MM.1S (cell line): ENCODE results near the gene RAD54L.
"Not testable (repeated sequence)": the region's sequence is repeated elsewhere in the genome, so short reads cannot be mapped to it uniquely, and the experiment has no call there.

Source experiments
- DNase-seq: peaks from one replicate; pipeline ENCODE4 v3.0.0-alpha.2; 2015
- H2AFZ ChIP-seq: fragments of 300-600 bp; sonication (generic); 2 replicates; pipeline ENCODE4 v1.6.0; 2016; ENCODE audit warnings: antibody characterized with exemption, low read length
- H3F3A ChIP-seq: fragments of 300-600 bp; sonication (generic); 2 replicates; pipeline ENCODE4 v1.6.1; 2016; ENCODE audit warnings: mild to moderate bottlenecking, antibody characterized with exemption, low read length, moderate library complexity, mixed read lengths; ENCODE audit not compliant: insufficient read depth
- H3K27ac ChIP-seq: fragments of 300-600 bp; sonication (generic); 2 replicates; pipeline ENCODE4 v1.5.1; 2016; ENCODE audit warnings: mild to moderate bottlenecking, low read length
- H3K27me3 ChIP-seq: fragments of 300-600 bp; sonication (generic); replicated peaks from 2 replicates; pipeline ENCODE4 v1.6.0; 2016; ENCODE audit warnings: low read length; ENCODE audit not compliant: insufficient read depth
- H3K36me3 ChIP-seq: fragments of 300-600 bp; sonication (generic); replicated peaks from 2 replicates; pipeline ENCODE4 v1.6.1; 2016; ENCODE audit warnings: mild to moderate bottlenecking, low read length, mixed read lengths; ENCODE audit not compliant: insufficient read depth
- H3K4me1 ChIP-seq: fragments of 300-600 bp; sonication (generic); 2 replicates; pipeline ENCODE4 v1.6.1; 2016; ENCODE audit warnings: low read length, mixed read lengths
- H3K4me2 ChIP-seq: fragments of 300-600 bp; sonication (generic); 2 replicates; pipeline ENCODE4 v1.6.0; 2016; ENCODE audit warnings: low read depth, low read length
- H3K4me3 ChIP-seq: fragments of 300-600 bp; sonication (generic); 2 replicates; pipeline ENCODE4 v1.5.1; 2016; ENCODE audit warnings: low read length, mixed read lengths
- H3K79me2 ChIP-seq: fragments of 300-600 bp; sonication (generic); 2 replicates; pipeline ENCODE4 v1.6.1; 2016; ENCODE audit warnings: mixed run types, low read length, mixed read lengths
- H3K9ac ChIP-seq: fragments of 300-600 bp; sonication (generic); 2 replicates; pipeline ENCODE4 v1.6.1; 2016; ENCODE audit warnings: low read length, mixed read lengths
- H3K9me2 ChIP-seq: fragments of 300-600 bp; sonication (generic); replicated peaks from 2 replicates; pipeline ENCODE4 v1.6.1; 2016; ENCODE audit warnings: mild to moderate bottlenecking, low read length, mixed read lengths; ENCODE audit not compliant: insufficient read depth
- H3K9me3 ChIP-seq: fragments of 300-600 bp; sonication (generic); replicated peaks from 2 replicates; pipeline ENCODE4 v1.6.1; 2016; ENCODE audit warnings: mild to moderate bottlenecking, low read length, mixed read lengths; ENCODE audit not compliant: insufficient read depth
- H4K20me1 ChIP-seq: fragments of 300-600 bp; sonication (generic); 2 replicates; pipeline ENCODE4 v1.6.1; 2016; ENCODE audit warnings: mild to moderate bottlenecking, low read length, moderate library complexity, mixed read lengths; ENCODE audit not compliant: insufficient read depth

The RAD54L gene

DNA sequence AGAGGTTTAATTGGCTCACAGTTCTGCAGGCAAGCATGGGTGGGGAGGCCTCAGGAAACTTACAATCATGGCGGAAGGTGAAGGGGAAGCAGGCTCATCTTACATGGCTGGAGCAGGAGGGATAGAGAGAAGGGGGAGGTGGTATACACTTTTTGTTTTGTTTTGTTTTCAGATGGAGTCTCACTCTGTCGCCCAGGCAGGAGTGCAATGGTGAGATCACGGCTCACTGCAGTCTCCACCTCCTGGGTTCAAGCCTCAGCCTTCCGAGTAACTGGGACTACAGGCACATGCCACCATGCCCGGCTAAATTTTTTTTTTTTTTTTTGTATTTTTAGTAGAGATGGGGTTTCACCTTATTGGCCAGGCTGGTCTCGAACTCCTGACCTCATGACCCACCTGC lies 74.6 kb downstream of the RAD54L start:
- DNase-seq, H4K20me1 ChIP-seq, H3K27me3 ChIP-seq, H3K4me2 ChIP-seq, H2AFZ ChIP-seq, H3K9me3 ChIP-seq, H3K9ac ChIP-seq, H3K4me1 ChIP-seq, H3K4me3 ChIP-seq, H3K36me3 ChIP-seq, H3K27ac ChIP-seq, H3K9me2 ChIP-seq: not testable (repeated sequence)
- H3F3A ChIP-seq, result peaks cover 16% of the 10 kb centered on the region
- H3K79me2 ChIP-seq, result peaks cover 15% of the 10 kb centered on the region

DNA sequence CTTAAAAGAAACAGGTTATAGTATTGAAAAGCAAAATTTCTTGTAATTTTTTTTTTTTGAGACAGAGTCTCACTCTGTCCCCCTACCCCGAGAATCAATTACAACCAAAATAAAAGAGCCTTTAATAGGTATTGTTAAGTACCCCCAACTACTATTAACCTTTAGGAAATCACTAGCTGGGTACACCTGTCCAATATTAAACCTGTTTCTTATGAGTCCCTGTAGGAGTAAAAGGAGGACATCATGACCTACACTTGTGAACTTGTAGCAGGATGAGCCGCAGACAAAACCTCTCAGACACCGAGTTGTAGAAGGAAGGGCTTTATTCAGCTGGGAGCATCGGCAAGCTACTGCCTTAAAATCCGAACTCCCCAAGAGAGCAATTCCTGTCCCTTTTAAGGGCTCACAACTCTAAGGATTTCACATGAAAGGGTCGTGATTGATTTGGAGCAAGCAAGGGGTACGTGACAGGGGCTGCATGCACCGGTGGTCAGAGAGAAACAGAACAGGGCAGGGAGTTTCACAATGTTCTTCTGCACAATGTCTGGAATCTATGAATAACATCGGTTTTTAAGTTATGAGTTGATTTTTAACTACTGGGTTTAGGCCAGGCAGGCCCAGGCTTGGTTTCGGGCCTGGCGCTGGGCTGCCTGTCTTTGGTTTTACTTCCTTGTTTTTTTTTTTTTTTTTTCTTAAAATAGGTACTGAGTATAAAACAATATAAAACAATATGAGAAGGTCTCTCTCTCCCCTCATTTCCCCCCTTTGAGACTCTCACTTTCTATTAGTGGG lies 77.9 kb downstream of the RAD54L start:
- Histone ChIP-seq H3K27ac (peak overlapping the region; percentile 80), H2AFZ (peak overlapping the region; percentile 49), H3F3A (peaks cover 19% of the 10 kb centered on the region), H3K79me2 (peaks cover 41% of the 10 kb centered on the region), H3K9ac (peak overlapping the region; percentile 43; the same call in 1 of the 2 replicates), H3K4me3 (peak overlapping the region; percentile 26), H3K4me2 (peak overlapping the region; percentile 66)
- H3K27me3 ChIP-seq, H4K20me1 ChIP-seq, H3K36me3 ChIP-seq, H3K4me1 ChIP-seq, H3K9me2 ChIP-seq, H3K9me3 ChIP-seq: not testable (repeated sequence)
- DNase-seq, result peak; percentile 29
